ENCODE measurements around the gene HELLS. TPM values are rescaled to one million over a fixed set of nuclear protein-coding genes. Genes with fewer than 3 reads are reported as not detected.
"Not testable (repeated sequence)": the region's sequence is repeated elsewhere in the genome, so short reads cannot be mapped to it uniquely, and the experiment has no call there.

The HELLS gene
- total RNA-seq (ENCODE audit: insufficient read depth, low replicate concordance), result 14.7 TPM

- DNase-seq (ENCODE audit: low spot score), result peak; percentile 89
These were observed at the start of gene HELLS for GRCh38 chr10:94545391-94546048. HELLS (plus strand) TSS chr10:94545788; CDS start chr10:94545922, 134 bp downstream.

- DNase-seq (ENCODE audit: low spot score), result no peak
These were observed 49.6 kb upstream of the HELLS start for GRCh38 chr10:94496010-94496409.

DNA sequence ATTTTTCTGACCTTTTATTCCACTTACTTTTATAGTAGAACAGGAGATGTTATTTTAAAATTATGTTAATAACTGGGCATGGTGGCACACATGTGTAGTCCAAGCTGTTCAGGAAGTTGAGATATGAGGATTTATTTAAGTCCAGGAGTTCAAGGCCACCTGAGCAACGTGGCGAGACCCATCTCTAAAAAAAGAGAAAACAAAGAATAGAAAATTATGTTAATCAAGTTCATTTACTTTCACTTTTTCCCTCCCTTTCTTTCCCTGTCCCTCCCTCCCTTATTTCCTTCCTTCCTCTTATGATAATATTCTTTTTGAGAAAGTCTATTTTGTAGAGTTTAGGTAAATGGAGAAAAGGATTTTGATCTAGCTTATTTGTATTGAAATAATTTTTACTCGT, 48.9 kb upstream of the HELLS start:
- DNase-seq (ENCODE audit: low spot score), result no peak

GRCh38 chr10:94500063-94500462, 45.5 kb upstream of the HELLS start:
- DNase-seq (ENCODE audit: low spot score), result no peak

GRCh38 chr10:94521276-94522250, 24.0 kb upstream of the HELLS start:
- DNase-seq (ENCODE audit: low spot score), result no peak

- DNase-seq (ENCODE audit: low spot score), result no peak
These were observed 21.4 kb upstream of the HELLS start for GRCh38 chr10:94524146-94524545.

DNA sequence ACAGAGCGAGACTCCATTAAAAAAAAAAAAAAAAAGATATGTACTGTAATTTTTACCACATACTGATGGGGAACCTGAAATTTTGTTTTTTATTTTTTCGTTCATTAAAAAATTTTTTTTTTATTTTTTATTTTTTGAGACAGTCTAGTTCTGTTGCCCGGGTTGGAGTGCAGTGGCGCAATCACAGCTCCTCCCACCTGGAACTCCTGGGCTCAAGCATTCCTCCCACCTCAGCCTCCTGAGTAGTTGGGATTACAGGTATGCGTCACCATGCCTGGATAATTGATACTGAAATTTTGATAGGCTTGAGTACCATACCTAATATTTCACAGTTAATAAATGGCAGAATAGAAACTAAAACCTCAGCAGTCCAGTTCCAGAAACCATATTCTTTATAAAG, 20.9 kb upstream of the HELLS start:
- DNase-seq (ENCODE audit: low spot score), result no peak

- DNase-seq (ENCODE audit: low spot score), result not testable (repeated sequence)
These were observed 14.0 kb upstream of the HELLS start for GRCh38 chr10:94531550-94531949.

- no peak for DNase-seq (ENCODE audit: low spot score)
These were observed 12.6 kb upstream of the HELLS start for GRCh38 chr10:94533027-94533426.

- not testable (repeated sequence) for DNase-seq (ENCODE audit: low spot score)
These were observed 3.3 kb upstream of the HELLS start for GRCh38 chr10:94542282-94542681.

DNA sequence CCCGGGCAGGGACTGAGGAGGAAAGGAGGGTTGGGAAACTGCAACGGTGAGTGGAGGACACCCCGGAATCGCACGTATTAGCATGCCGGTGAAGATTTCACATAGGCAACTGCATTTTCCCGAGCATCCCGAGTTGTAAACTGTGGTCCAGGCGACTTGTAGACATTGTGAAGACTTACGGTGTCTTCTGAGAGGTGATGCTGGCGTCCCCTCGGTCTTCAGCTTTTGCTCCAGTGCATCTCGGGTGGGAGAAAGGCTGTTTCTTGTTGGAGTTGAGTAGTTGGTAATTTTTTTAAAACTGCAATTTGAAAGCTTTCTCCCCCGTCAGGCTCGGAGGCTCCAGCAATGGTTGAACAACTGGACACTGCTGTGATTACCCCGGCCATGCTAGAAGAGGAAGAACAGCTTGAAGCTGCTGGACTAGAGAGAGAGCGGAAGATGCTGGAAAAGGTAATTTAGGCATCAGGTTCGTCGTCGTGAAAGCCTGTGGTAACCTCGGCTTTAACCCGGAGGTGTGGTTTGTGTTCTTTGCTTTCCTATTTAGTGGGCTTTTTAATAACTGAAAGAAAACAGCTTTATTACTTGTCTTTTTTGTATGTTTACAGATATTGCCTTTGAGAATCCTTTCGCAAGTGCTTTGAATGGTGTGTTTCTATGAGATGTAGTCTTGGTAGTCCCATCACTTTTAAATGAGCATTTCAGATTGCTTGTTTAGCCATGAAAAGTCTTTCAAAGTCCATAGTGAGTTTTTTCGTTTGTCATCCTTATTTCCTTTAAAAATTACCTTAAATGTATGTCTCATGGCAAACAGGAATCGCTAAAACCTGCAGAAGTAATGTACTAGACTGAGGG, 687 bp downstream of the HELLS start:
- DNase-seq (ENCODE audit: low spot score), result no peak

DNA sequence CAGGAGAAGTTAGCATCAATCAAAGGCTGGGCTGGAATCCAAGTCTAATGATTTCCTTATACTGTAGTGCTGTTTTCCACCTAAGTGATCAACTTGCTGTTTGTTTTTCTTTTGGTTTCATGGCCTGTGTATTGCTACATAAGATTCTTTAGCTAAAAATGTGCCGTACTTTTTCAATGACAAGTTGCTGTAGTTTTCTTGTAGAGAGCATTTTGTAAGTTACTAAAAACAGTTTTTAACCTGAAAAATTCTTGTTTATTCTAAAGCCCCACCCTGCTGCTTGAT, 1.3 kb downstream of the HELLS start:
- no peak for DNase-seq (ENCODE audit: low spot score)

GRCh38 chr10:94549221-94549620, 3.6 kb downstream of the HELLS start:
- no peak for DNase-seq (ENCODE audit: low spot score)

- not testable (repeated sequence) for DNase-seq (ENCODE audit: low spot score)
These were observed 22.2 kb downstream of the HELLS start for GRCh38 chr10:94567714-94568307.

DNA sequence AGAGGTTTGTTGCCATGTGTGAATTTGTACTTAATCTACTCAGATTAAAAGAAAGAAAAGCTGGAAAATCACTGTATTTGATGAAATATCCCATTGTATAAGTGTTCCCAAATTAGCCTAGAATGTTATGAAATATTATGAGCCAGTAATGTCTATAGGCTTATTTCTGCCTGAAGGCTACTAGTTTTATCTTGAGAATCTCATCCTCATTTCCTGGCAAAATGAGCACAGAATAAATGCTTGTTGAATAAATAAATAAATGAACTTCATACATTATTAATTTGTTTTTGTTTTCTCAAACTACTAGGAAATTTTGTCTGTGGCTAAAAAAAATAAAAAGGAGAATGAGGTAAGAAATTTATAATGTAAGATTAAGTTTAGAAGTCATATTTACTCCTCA, 25.5 kb downstream of the HELLS start:
- DNase-seq (ENCODE audit: low spot score), result no peak

DNA sequence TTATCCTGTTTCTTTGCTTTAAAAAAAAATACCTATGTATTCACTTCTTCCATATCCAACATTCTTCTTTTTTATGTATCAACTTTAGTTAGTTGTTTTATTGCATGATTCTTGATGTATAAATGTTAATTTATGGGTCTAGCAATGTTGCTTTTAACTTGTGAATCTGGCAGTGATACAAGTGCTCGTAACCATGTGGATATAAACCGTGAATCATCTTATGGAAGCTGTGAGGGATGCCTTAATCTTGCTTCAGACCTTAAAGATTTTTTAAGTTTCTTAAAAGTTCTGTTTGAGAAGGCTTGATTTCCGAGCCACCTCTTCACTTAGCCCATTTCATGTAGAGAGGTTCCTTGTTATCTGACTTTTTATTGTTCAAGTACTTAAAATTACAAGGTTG, 25.9 kb downstream of the HELLS start:
- DNase-seq (ENCODE audit: low spot score), result peak; percentile 16

DNA sequence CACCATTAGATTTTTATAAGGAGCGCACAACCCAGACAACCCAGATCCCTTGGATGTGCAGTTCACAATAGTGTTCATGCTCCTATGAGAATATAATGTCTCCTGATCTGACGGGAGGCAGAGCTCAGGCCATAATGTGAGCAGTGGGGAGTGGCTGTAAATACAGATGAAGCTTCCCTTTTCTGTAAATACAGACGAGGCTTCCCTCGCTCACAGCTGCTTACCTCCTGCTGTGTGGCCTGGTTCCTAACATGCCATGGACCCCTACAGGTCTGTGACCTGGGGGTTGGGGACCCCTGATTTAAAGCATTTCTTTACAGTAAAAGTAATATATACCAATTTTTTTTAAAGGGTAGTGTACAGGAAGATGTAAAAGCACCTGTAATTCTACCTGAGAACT, 33.2 kb downstream of the HELLS start:
- DNase-seq (ENCODE audit: low spot score), result no peak

- DNase-seq (ENCODE audit: low spot score), result no peak
These were observed 37.5 kb downstream of the HELLS start for GRCh38 chr10:94583124-94583523.

- no peak for DNase-seq (ENCODE audit: low spot score)
These were observed 46.0 kb downstream of the HELLS start for GRCh38 chr10:94591461-94592205.

DNA sequence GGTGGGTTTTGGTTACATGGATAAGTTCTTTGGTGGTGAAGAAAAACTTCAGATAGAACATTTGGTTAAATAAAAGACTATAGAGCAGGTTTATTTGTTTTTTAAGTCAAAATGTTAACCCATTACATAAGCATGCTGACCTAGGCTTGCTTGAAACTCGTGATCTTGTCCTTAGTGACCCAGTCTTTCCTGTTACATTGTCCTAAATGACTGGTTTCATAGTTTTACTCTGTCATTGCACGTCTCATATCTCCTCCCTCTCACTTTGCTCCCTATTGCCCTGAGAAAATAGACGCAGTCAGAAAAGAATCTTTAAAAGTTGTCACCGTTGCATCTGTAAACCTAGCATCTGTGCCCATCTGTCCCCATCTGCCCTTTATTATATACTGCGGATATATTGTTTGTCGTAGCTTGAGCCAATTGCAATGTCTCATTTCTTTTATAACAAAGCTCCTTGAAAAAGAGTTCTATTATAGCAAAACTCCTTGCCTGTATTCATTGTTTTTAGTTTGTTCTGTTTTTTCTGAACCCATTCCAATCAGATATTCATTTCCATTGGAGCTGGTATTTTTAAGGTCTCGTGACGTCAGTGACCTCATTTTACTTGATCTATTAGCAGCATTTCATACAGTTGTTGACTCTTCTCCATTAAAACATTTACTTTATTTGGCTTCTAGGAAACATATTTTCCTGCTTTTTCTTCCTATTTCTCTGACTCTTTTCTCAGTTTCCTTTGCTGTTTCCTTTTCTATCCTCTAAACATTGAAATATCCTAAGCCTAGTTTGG, 57.3 kb downstream of the HELLS start:
- DNase-seq (ENCODE audit: low spot score), result peak; percentile 2
